ENCODE data around the gene TMCC1.

Gene TMCC1

DNA sequence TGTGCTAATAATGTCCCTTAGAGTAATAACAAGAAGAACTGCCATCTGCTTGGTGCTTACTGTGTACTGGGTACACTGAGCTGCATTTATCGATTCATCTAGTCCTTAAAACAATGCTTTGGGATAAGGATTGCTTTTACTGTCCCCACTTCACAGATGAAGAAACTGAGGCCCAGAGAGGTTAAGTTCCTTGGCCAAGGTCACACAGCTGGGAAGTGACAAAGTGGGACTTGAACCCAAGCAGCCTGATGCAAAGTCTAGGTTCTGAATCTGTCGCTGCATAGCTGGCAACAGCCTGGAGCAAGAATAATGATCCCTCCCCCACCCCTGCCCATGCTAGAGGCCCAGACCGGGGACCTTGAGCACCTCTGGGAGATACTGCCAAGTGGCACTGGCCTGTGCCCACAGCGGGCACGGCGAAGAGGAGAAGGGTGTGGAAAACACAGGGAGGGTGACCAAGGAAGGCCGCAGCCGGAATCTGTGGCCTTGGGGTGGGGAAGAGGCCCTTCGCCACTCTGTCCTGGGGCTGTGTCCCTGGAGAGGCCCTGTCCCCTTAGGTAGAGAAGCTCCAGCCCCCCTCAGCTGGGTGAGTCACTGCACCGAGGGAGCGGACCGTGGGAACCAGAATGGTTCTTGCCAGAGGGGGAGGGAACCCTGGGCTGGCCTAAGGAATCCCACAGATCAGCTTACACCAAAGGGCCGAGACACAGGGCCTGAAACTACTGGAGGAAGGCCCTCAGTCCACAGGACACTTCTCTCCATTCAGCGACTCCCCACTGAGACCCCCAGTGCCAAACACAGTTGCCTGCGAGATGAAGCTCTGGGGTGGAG lies 290.6 kb downstream of the TMCC1 start:
- no peak for DNase-seq (ENCODE audit: extremely low spot score)
- ChIA-PET POLR2A (interaction anchor here (1.4 kb wide), 1 partner anchor 24 kb away, joined by 3 read pairs; no protein-coding TSS in a partner anchor), CTCF (interaction anchor here (1.0 kb wide), 1 partner anchor 113 kb away, joined by 3 read pairs; no protein-coding TSS in a partner anchor)
- TF ChIP-seq SP1 (IDR thresholded peaks at IDR 0.05): no peak
- no peak for TF ChIP-seq TARDBP (IDR thresholded peaks at IDR 0.05)

DNA sequence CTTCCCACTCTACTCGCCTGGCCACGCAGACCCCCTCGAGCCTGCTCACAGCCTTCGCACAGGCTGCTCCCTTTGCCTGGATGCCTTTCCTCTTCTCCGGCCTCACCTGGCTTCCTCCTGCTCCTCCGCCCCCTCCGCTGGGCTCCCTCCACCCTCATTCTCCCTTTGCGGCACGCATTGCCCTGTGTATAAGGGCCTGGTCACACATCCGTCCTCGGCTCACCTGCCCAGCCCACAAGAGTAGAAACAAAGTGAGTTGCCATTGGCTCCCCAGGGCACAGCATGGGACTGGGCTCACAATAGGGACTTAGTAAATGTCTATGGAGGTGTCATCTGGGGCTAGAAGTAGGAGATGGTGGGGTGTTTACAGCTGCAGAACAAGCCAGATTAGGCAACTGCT lies 291.2 kb downstream of the TMCC1 start:
- POLR2A ChIA-PET: no interaction called here
- DNase-seq (ENCODE audit: extremely low spot score): no peak
- CTCF ChIA-PET: no interaction called here
- TF ChIP-seq, protein P1, sequence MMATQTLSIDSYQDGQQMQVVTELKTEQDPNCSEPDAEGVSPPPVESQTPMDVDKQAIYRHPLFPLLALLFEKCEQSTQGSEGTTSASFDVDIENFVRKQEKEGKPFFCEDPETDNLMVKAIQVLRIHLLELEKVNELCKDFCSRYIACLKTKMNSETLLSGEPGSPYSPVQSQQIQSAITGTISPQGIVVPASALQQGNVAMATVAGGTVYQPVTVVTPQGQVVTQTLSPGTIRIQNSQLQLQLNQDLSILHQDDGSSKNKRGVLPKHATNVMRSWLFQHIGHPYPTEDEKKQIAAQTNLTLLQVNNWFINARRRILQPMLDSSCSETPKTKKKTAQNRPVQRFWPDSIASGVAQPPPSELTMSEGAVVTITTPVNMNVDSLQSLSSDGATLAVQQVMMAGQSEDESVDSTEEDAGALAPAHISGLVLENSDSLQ (IDR thresholded peaks at IDR 0.05): no peak
- TF ChIP-seq BHLHE40 (IDR thresholded peaks at IDR 0.05; ENCODE audit: borderline replicate concordance): no peak
- no peak for TF ChIP-seq L3MBTL2 (conservative IDR thresholded peaks at IDR 0.05)
- no peak for TF ChIP-seq ZNF384 (IDR thresholded peaks at IDR 0.05)
- TF ChIP-seq ELF4 (IDR thresholded peaks at IDR 0.05): no peak
- TF ChIP-seq FOXM1 (IDR thresholded peaks at IDR 0.05; ENCODE audit: borderline replicate concordance): no peak
- no peak for TF ChIP-seq NFRKB (IDR thresholded peaks at IDR 0.05)
- no peak for TF ChIP-seq TARDBP (IDR thresholded peaks at IDR 0.05)
- no peak for TF ChIP-seq HDGF (IDR thresholded peaks at IDR 0.05; ENCODE audit: borderline replicate concordance)
- no peak for TF ChIP-seq SP1 (IDR thresholded peaks at IDR 0.05)

DNA sequence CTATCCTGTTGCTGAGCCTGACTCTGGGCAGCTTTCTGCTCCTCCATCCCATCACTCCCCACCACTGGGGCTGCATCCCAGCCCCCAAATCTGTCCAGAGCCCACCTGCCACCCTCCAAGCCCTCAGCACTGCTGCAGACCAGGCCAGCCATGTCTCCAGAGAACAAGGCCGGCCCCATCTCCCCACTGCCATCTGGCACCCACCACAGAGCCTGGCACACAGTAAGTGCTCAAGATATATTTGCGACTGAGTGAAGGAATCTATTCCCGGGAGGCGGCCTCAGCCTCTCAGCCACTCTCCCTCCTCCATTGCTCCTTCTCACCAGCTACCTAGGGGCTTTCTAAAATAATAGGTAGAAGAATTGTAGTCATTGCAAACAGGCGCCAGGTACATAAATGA lies 291.8 kb downstream of the TMCC1 start:
- ChIA-PET CTCF (no interaction called here), POLR2A (no interaction called here)
- TF ChIP-seq LEF1 (IDR thresholded peaks at IDR 0.05; ENCODE audit: borderline replicate concordance): no peak
- no peak for TF ChIP-seq HDGF (IDR thresholded peaks at IDR 0.05; ENCODE audit: borderline replicate concordance)
- no peak for TF ChIP-seq CTBP1 (IDR thresholded peaks at IDR 0.05; ENCODE audit: borderline replicate concordance)
- no peak for TF ChIP-seq FOXM1 (IDR thresholded peaks at IDR 0.05; ENCODE audit: borderline replicate concordance)
- no peak for TF ChIP-seq FOXK2 (IDR thresholded peaks at IDR 0.05)
- TF ChIP-seq BHLHE40 (IDR thresholded peaks at IDR 0.05; ENCODE audit: borderline replicate concordance): no peak
- no peak for TF ChIP-seq SUZ12 (IDR thresholded peaks at IDR 0.05)
- TF ChIP-seq ELF4 (IDR thresholded peaks at IDR 0.05): no peak
- TF ChIP-seq TARDBP (IDR thresholded peaks at IDR 0.05): no peak
- TF ChIP-seq NFRKB (IDR thresholded peaks at IDR 0.05): no peak
- TF ChIP-seq ARNT (IDR thresholded peaks at IDR 0.05): no peak
- TF ChIP-seq SP1 (IDR thresholded peaks at IDR 0.05): no peak
- no peak for TF ChIP-seq FOXA1 (IDR thresholded peaks at IDR 0.05)
- TF ChIP-seq, protein P1 (IDR thresholded peaks at IDR 0.05): no peak
- no peak for DNase-seq (ENCODE audit: extremely low spot score)

DNA sequence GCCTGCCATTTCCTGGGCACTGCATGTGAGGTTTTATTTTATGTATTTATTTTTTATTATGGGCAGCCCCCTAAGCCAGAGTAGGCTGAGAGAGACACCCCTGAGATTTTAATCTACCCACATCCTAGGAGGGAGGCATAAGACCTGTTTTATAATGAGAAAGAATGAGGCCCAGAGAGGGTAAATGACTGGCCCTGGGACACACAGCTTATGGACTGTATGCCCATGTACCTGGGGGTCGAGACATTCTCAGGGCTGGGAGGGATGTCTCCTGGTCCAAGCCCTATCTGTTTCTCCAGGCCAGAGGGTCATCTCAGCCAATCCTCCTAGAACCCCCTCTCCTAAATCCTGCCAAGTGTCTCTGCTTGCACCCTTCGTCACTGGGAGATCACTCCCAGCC lies 293.2 kb downstream of the TMCC1 start:
- DNase-seq (ENCODE audit: extremely low spot score): no peak
- POLR2A ChIA-PET: no interaction called here
- TF ChIP-seq BHLHE40 (IDR thresholded peaks at IDR 0.05; ENCODE audit: borderline replicate concordance): no peak
- TF ChIP-seq L3MBTL2 (conservative IDR thresholded peaks at IDR 0.05): no peak
- TF ChIP-seq, protein P1 (IDR thresholded peaks at IDR 0.05): no peak
- no peak for TF ChIP-seq SP1 (IDR thresholded peaks at IDR 0.05)
- TF ChIP-seq SUZ12 (IDR thresholded peaks at IDR 0.05): no peak
- TF ChIP-seq FOXM1 (IDR thresholded peaks at IDR 0.05; ENCODE audit: borderline replicate concordance): no peak
- TF ChIP-seq ZNF384 (IDR thresholded peaks at IDR 0.05): no peak
- TF ChIP-seq NFRKB (IDR thresholded peaks at IDR 0.05): no peak
- TF ChIP-seq ELF4 (IDR thresholded peaks at IDR 0.05): no peak
- no peak for TF ChIP-seq ARNT (IDR thresholded peaks at IDR 0.05)
- TF ChIP-seq TARDBP (IDR thresholded peaks at IDR 0.05): no peak
- no peak for TF ChIP-seq FOXA1 (IDR thresholded peaks at IDR 0.05)
- no peak for TF ChIP-seq FOXK2 (IDR thresholded peaks at IDR 0.05)
- no peak for TF ChIP-seq LEF1 (IDR thresholded peaks at IDR 0.05; ENCODE audit: borderline replicate concordance)
- TF ChIP-seq CTBP1 (IDR thresholded peaks at IDR 0.05; ENCODE audit: borderline replicate concordance): no peak
- no peak for TF ChIP-seq HDGF (IDR thresholded peaks at IDR 0.05; ENCODE audit: borderline replicate concordance)
- CTCF ChIA-PET: no interaction called here

DNA sequence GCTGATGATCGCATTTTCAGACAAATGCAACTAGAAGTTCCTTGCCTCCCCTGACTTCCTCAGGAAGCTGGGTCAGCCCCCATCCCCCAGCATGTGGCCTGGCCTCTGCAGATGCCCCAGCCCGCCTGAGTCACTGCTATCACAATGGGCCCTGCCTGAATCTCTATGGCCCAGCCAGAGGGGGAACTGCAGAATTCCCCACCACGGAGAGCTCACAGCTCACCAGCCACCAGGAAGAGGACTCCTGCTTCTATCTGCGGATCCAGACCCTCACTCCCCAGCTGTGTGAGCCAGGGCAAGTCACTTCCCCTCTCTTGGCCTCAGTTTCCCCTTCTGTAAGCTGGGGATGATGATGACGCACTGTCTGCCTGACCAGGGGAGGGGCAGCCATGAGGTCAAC lies 293.9 kb downstream of the TMCC1 start:
- ChIA-PET POLR2A (interaction anchor here (1.0 kb wide), 1 partner anchor 159 kb away, joined by 3 read pairs; the partner anchor contains the start of genes IFT122 and MBD4), CTCF (no interaction called here)
- no peak for TF ChIP-seq TARDBP (IDR thresholded peaks at IDR 0.05)
- TF ChIP-seq SUZ12 (IDR thresholded peaks at IDR 0.05): no peak
- TF ChIP-seq, protein P1 (IDR thresholded peaks at IDR 0.05): no peak
- no peak for TF ChIP-seq LEF1 (IDR thresholded peaks at IDR 0.05; ENCODE audit: borderline replicate concordance)
- no peak for TF ChIP-seq ELF4 (IDR thresholded peaks at IDR 0.05)
- TF ChIP-seq NFRKB (IDR thresholded peaks at IDR 0.05): no peak
- TF ChIP-seq CTBP1 (IDR thresholded peaks at IDR 0.05; ENCODE audit: borderline replicate concordance): no peak
- no peak for TF ChIP-seq FOXK2 (IDR thresholded peaks at IDR 0.05)
- no peak for TF ChIP-seq L3MBTL2 (conservative IDR thresholded peaks at IDR 0.05)
- TF ChIP-seq BHLHE40 (IDR thresholded peaks at IDR 0.05; ENCODE audit: borderline replicate concordance): no peak
- DNase-seq (ENCODE audit: extremely low spot score): no peak
